ENCODE data around the gene FAM43A.
A peak's percentile ranks its signal among the peaks of the same experiment; 100 is the strongest.

The FAM43A gene

GRCh38 chr3:194676471-194676870, 9.2 kb upstream of the FAM43A start:
- DNase-seq = no peak

- DNase-seq = no peak
Observed at GRCh38 chr3:194680888-194681615, 4.6 kb upstream of the FAM43A start.

- no peak for DNase-seq
Observed at GRCh38 chr3:194682189-194682693, 3.4 kb upstream of the FAM43A start.

GRCh38 chr3:194682694-194683310, 2.9 kb upstream of the FAM43A start:
- DNase-seq = peak; percentile 47 to 54

GRCh38 chr3:194683380-194683779, 2.3 kb upstream of the FAM43A start:
- DNase-seq = no peak

GRCh38 chr3:194685065-194685717, 492 bp upstream of the FAM43A start:
- DNase-seq = no peak

- DNase-seq = peak in 1 of 2 donors; percentile 7
Observed at GRCh38 chr3:194686414-194686815, 732 bp downstream of the FAM43A start.

GRCh38 chr3:194686816-194687637, 1.3 kb downstream of the FAM43A start:
- peak; percentile 14 to 30 for DNase-seq

GRCh38 chr3:194687638-194688199, 2.0 kb downstream of the FAM43A start:
- peak; percentile 64 to 66 for DNase-seq

GRCh38 chr3:194688200-194688740, 2.6 kb downstream of the FAM43A start:
- no peak for DNase-seq

- DNase-seq = no peak
Observed at GRCh38 chr3:194688946-194689345, 3.3 kb downstream of the FAM43A start.

- no peak for DNase-seq
Observed at GRCh38 chr3:194689493-194689944, 3.8 kb downstream of the FAM43A start.

GRCh38 chr3:194690501-194691372, 5.1 kb downstream of the FAM43A start:
- no peak for DNase-seq

GRCh38 chr3:194691481-194692283, 6.0 kb downstream of the FAM43A start:
- no peak for DNase-seq

GRCh38 chr3:194696702-194697101, 11.0 kb downstream of the FAM43A start:
- DNase-seq = no peak

- no peak for DNase-seq
Observed at GRCh38 chr3:194702545-194702944, 16.9 kb downstream of the FAM43A start.

GRCh38 chr3:194705227-194705626, 19.5 kb downstream of the FAM43A start:
- no peak for DNase-seq

GRCh38 chr3:194705761-194706160, 20.1 kb downstream of the FAM43A start:
- no peak for DNase-seq

GRCh38 chr3:194707147-194707540, 21.5 kb downstream of the FAM43A start:
- DNase-seq = no peak

GRCh38 chr3:194711286-194711685, 25.6 kb downstream of the FAM43A start:
- no peak for DNase-seq

Measured in stimulated activated CD4-positive, alpha-beta T cell treated with anti-CD3 and anti-CD28 coated beads, Interleukin-2, amount 100 ng/mL, for 48 hours (primary cell).